HG03045 (cell line): ENCODE data around the gene SCEL.
A peak's percentile ranks its signal among the peaks of the same experiment; 100 is the strongest.
"Not testable (repeated sequence)": the region's sequence is repeated elsewhere in the genome, so short reads cannot be mapped to it uniquely, and the experiment has no call there.

Experiments
- ATAC-seq: cut with Tn5 transposase; IDR thresholded peaks from one replicate; pipeline ENCODE4 v1.9.1; 2021; ENCODE audit warnings: mild to moderate bottlenecking, moderate library complexity; ENCODE audit not compliant: unreplicated experiment

The SCEL gene, protein sequence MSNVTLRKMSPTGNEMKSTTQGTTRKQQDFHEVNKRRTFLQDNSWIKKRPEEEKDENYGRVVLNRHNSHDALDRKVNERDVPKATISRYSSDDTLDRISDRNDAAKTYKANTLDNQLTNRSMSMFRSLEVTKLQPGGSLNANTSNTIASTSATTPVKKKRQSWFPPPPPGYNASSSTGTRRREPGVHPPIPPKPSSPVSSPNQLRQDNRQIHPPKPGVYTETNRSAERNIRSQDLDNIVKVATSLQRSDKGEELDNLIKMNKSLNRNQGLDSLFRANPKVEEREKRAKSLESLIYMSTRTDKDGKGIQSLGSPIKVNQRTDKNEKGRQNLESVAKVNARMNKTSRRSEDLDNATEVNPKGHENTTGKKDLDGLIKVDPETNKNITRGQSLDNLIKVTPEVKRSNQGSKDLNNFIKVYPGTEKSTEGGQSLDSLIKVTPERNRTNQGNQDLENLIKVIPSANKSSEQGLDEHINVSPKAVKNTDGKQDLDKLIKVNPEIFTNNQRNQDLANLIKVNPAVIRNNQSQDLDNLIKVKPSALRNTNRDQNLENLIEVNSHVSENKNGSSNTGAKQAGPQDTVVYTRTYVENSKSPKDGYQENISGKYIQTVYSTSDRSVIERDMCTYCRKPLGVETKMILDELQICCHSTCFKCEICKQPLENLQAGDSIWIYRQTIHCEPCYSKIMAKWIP

DNA sequence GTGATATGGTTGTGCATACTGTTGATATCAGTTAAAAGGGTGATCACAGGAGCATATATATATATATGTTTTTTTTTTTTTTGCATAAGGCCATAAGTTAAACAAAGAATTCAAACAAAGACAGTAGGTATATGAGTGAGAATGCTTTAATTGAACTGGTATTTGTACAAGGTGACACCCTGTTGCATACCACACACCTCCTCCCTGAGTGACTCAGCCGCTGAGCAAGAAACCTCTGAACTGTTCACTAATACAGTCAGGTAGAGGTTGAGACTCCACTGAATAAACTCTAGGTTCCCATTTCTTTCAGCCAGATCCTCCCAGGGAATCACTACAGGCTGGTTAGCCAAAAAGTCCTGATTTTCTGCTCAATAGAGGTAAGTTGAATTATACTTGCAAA, at the start of gene SCEL:
TSS of gene SCEL (plus strand) at position 259 of the 400 bp plus-strand sequence. CDS start 20,170 bp downstream, outside the sequence.
- no peak for ATAC-seq

DNA sequence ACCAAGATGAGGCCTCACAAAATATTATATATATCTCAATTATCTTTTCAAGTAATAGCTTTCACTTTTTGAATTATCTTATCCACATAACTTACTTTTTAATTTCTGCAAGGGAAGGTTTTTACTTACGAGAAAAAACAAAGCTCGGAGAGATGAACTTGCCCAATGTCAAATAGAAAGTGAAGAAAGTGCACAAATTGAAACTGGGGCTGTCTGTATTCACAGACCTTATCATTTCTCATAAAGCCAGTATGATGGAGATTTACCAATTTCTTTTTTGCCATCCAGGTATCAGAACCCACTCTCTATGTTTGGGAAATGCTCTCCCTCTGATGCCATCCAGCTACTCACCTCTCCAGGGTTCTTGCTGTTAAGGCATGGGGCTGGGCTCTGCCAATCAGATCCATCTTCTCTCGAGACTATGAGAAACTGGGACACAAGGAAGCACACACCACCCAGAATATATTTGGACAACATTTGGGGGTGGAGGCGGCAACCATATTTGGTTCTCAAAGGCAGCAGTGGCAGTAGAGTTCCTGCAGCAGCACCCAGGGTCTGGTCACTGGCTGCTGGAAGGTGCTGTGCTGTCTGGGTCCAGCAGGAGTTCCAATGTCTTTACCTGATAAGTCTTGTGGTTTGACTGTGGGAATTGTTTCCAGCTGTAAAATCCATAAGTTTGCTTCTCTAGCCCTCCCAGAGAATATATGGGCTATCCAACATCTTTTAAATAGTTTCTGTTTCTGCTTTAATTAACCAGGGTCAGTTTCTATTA, 45.8 kb upstream of the SCEL start:
- no peak for ATAC-seq

DNA sequence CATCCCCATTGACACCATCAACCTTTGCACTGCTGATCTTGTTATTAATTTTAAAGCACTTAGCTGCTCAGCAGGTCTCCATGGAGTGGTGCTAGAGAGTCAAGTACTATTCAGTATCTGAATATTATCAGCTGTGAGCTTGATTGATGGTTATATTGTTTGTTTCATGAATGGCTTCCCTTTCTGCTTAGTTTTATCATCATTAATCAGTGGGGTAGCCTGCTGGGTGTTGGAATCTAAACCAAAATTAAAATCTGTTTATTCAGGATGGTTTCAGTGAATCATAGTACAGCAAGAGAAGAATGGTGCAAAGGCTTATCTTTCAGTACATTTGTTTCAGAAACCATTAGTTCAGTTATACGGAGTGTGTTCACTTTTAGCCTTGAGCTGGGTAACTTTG, 42.5 kb upstream of the SCEL start:
- ATAC-seq, result no peak

DNA sequence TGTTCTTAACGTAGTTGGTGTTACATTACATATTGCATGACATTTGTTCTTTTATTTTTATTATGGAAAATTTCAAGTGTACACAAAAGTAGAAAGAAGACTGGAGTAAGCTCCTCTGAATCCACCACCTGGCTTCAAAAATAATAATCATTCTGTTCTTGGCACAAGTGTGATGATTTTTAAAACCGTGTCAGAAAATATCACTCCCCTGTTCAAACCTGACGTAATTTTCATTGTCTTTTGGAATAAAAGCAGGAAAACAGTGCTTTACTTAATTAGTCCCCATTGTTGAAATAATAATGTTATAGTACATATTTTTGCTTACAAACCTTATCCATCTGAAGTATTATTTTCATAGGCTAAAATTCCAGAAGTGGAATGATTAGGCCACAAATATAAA, 41.3 kb upstream of the SCEL start:
- ATAC-seq, result no peak

DNA sequence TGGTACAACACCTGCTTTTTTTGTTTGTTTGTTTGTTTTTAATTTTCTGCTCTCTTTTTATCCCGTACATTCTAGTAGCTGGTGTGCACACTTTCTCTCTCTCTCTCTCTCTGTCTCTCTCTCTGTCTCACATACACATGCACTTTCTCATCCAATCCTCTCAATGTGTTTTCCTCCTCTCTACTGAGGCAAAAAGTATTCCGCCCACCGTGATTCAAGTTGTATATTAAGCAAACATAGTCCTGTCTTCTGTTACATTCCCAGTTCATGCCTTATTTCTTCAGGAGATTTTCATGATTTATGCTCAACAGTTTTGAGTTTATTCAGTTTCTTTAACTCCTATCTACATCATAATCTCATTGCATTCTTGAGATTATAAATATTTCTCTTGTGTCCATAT, 38.2 kb upstream of the SCEL start:
- no peak for ATAC-seq

DNA sequence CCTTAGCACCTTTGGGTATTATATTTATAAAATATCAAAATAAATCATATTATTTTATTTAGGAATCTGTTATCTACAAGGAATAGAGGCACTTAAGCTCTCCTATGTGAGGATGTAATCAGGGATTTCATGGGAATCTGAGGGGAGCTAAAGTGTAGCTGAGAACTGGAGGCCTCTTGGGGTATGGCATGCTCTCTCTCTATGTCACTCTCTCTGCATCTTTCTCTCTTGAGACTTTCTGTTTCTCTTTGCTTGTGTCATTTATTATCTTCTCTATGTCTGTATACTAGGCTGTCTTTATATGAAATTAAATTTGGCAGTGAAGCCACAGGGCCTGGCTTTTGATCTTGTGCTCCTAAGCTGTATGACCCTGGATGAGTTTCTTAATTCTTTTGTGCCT, 37.7 kb upstream of the SCEL start:
- no peak for ATAC-seq

DNA sequence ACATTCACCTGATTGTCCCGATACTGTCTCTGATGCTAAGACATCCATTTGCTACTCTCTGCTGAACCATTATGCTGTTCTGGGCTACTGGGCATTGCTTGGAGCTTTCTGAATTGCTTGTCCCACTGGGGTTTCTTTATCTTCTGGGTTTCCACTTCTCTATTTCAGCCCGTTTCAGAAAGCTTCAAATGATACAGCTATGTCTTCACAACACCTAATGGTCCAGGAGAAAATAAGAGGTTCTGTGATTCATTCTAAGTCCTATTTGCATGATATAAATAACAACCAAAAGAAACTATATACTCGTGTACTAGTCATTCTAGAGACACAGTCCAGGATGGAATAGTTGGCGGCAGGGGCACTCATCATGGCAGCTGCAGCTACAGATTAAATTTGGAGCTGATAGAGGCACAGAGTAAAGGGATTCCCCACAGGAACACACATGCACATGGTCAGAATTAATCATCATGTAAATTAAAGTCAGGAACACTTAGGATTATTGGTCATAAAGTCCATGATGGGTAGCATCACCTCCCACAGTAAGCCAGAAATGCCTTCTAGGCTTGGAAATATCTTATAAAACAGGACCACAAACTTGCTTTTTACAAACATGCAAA, 33.3 kb upstream of the SCEL start:
- no peak for ATAC-seq

DNA sequence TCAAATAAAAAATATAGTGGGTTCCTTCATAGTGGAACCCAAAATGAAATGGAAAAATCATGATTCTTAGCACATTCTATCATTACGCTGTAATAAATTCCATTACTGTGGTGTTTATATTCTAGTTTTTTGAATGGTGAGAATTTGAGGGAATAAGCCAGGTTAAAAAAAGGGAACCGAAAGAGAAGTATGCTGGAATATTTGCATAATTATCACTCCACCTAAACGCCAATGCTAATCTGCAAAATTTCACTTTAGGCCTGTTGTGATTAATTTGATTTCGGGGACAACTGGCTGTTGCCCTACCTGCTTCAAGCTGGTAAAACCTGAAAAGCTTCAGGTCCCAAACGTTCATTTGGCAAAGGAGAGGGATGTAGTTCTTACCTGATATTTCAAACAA, 32.1 kb upstream of the SCEL start:
- no peak for ATAC-seq

DNA sequence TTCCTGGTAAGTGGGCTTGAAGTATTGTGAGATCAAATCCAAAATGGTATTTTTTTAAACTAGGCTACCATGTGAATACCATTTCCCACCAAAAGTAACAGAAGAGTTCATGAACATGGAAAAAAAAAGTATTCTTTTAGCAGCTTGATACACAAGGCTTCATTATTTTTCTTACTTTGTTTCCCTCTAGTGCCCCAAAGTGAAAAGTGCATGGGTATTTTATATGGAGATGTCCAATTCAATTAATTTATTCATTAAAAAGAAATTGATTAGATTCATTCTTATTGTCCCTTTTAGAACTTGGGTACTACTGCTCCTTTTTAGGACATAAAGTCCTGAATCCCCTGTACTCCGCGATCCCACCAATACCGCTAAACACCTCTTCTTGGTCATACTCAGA, 28.6 kb upstream of the SCEL start:
- no peak for ATAC-seq

DNA sequence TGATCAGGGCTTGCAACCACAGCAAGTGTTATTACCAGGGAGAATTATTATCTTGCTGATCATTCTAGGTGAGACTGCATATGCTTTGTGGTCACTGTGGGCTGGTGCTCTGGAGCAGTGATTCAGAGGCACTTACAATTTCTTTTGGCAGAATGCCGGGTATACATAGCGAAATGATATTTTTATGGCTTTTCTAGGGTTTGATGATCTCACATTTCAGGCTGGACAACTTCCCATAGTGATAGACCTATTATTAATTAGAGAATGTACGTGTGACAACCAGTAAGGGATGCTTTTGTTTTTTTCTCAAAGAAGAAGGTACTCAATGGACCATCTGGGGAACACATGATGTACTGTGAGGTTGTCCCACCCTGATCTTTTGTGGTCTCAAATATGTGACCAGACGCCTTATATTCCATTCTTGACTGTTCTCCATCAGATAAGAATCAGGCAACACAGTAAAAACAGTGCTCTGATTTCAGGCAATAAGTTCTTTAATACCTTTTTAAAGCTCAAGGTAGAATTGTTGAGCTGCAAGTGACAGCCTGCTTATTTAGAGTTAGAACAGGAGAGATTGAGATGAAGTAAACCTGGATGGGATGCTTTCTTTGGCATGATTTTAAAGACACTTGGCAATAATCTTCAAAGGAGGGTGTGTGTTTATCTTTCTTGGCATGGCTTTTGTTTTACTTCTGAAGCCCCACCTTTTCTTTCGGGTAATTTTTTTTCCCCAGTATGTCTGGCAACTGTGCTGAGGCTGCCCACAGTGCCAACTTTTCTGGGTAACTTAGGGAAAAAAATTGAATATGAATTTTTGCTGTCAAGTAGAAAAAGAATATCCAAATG, 27.4 kb upstream of the SCEL start:
- no peak for ATAC-seq

DNA sequence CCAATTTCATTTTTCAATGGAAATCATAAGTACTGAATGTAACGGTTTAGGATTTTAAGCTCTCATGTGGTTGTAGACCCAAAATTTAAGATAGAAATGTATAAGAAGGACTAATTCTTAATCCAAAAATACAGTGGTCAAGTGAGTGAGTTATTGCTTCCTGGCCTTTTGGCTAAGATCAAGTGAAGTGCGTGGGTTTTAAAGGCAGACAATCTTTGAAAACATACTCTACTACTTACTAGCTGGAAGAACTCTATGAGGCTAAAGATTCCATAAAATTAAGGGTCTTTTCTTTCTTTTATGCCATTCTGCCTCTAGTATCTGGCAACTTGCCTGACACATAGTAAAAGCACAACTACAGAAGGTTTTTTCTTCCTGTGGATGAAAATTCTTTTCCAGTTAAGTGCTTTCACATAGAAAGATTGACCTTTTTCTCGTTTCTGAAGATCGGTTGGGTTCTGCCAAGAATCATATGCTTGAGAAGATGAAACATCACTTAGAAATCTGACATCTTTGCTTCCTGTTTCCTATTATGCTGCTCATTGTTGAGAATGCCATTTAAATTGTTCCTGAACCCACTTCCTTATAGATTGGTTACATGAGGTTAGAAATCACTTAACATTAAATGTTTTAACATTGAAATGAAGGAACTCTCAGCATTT, 26.4 kb upstream of the SCEL start:
- no peak for ATAC-seq

DNA sequence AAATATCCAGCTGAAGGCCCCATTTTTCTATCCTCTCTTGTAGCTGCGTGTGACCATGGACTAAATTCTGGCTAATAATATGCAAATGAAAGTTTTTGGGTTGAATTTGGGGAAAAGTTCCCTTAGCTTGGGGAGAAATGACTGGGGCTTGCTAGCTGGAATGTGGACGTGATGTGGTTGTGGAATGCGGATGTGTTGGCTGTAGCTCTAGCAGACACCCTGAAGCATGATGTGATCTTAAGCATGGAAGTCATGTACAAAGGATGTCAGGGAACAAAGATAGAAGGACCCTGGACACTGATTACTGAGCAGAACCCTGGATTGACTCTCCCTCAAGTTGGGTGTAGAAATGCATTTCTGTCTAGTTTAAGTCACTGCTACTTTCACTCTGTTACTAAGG, 25.4 kb upstream of the SCEL start:
- no peak for ATAC-seq

DNA sequence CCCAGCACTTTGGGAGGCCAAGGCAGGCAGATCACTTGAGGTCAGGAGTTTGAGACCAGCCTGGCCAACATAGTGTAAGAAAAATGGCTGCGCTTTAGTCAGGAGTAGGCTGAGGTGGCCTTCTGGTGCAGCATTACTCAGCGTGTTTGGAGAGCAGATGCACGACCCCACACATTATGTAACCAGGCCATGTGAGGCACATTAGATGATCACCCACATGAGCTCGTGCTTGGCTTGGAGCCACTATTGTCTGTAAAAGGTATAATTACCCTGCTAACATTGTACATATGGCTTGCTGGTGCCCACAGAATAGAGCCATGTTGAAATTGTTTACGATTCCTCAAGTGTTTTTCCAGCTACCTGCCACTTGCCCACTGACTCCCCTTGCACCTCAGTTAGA, 24.0 kb upstream of the SCEL start:
- no peak for ATAC-seq

DNA sequence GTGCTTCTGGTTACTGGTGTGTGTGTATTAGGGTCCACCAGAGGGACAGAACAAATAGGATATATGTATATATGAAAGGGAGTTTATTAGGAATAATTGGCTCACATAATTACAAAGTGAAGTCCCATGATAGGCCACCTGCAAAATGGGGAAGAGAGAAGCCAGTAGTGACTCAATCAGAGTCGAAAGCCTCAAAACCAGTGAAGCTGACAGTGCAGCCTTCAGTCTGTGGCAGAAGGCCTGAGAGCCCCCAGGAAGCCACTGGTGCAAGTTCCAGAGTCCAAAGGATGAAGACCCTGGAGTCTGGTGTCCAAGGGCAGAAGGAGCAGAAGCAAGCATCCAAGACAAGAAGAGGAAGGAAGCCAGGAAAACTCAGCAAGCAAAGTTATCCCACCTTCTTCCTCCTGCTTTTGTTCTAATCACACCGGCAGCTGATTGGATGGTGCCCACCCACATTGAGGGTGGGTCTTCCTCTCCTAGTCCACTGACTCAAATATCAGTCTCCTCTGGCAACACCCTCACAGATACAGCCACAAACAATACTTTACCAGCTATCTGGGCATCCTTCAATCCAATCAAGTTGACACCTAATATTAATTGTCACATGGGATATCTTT, 21.7 kb upstream of the SCEL start:
- ATAC-seq, result peak; percentile 86

DNA sequence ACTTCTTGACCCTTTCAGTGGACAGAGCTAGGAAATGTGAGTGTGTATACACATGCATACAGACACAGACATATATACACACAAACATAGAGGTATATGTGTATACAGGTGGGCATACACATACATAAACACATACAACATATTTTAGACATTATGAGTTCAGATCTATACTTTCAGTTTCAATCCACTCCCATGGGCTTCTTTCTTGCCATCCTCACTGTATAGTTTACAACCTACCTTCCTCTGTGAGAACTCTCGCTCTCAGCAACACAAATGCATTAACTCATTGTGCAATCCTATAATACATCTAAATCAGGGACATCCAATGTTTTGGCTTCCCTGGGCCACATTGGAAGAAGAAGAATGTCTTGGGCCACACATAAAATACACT, 21.2 kb upstream of the SCEL start:
- peak; percentile 77 for ATAC-seq

DNA sequence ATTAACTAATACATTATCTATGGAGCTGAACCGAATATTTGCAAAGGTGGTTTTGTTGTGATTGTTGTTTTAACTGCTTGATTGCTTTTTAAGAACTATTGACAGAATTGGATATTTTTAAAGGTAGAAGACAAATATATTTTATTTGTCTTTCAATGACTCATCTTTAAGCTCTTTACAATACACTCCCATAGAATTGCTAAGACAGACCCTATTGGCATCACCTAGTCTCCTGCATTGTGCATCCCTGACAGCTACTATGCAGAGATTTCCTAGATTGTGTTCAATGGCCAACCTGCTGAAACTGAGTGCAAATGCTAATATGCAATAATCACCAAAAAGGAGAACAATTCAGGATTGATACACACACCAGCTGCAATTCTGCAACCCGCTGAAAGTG, 19.7 kb upstream of the SCEL start:
- ATAC-seq, result no peak

DNA sequence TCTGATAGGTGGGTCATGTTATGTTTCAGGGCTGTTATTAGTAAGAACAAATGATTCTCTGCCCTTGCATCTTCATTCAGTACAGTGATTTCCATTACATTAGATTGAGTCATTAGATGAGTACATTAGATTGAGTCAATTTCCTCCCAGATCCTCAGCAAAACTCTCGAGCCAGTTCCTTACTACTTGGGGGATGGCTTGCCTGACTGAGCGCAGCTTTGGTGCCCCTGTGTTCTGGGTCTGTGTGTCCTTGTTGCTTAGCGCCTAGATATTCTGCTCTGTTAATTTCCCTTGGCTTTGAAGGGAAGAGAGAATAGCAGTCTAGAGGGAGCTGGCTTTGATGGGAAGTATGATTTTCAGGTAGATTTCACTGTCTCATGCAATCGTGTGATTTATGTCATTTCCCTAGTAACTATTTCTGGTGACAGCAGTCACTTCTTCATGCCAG, 19.1 kb upstream of the SCEL start:
- no peak for ATAC-seq

DNA sequence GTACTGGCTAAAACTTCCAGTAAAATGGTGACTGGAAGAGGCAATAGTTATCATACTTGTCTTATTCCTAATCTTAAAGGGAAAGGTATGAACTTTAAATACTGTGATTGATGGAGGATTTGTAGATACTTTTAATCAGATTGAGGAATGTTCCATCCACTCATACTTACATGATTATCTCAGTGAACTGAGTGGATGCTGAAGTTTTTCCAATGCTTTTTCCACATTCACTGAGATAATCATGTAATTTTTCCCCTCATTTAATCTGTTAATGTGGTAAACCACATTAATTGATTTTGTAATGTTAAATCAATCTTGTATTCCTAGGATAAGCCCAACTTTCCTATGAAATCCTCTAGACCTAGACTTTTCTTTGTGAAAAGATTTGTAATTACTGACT, 17.2 kb upstream of the SCEL start:
- ATAC-seq, result no peak

DNA sequence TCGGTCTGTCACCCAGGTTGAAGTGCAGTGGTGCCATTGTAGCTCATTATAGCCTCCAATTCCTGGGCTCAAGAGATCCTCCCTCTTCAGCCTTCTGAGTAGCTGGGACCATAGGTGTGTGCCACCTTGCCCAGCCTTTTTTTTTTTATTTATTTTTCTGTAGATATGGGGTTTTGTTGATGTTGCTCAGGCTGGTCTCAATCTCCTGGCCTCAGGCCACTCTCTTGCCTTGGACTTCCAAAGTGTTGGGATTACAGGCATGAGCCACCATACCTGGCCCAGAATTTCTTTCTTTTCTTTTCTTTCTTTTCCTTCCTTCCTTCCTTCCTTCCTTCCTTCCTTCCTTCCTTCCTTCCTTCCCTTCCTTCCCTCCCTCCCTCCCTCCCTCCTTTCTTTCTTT, 16.1 kb upstream of the SCEL start:
- not testable (repeated sequence) for ATAC-seq
